GM03348 (cell line): Measurements from ENCODE around the gene TRIL.

Source experiments
- DNase-seq: peaks from one replicate; pipeline ENCODE4 v3.0.0; 2012; ENCODE audit warnings: low spot score

TRIL gene

DNA sequence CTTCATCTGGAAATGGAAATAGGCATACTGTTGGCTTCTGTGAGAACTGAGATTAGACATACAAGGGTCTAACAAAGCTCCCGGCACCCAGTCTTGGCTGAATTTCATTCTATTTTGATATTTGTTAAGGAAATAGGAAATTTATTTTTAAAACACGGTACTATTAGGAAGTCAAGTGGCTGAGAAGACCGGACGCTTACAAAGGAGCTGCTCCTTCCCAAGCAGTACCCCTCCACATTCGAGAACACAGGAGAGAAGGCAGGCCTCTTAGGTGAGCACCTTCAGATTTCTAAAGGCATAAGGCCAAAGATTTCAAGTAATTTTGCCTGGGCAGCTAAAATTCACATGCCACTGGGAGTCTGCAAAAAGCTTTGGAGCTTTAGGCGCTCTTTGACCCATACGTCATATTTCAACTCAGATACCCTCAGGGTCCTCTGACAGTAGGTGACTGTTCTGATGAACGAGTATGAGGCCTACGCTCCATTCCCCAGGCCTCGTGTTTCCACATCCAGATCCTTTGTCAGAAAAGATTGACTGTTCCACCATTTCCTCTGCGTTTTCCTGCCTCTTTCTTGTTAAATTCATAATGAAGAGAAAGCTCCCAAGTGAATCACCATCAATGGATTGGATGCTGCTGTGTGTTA, 17.3 kb downstream of the TRIL start:
- DNase-seq, result no peak

DNA sequence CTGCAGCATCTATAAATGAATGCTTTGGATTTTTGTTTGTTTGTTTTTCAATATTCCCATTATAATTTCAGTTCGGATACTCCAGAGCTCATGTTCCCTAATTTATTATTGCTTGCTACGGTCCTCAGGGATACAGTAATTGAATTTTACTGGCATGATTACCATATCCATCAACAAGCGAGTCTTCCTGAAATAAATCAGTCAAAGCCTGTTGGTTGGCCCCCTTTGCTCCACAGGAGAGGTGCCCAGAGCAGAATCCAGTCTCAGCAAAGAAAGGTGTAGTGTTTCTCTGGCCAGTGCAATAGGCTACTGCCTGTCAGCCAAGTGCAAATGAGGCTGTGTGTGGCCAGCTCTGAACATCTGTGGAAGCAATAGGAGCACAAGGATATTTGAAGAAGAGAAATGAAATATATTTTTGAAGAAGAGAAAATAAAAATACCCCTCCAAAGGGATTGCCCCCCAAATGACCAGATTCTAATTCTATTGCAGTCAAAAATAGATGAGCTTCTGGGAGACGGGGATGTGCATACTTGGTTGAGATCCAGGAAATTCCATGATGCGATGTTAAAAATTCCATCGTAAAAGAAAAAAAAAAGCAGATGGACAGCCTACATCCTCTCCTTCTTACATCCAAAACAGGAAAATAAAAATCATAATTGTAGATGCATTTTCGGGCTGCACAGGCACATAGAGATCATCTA, 18.1 kb downstream of the TRIL start:
- no peak for DNase-seq

GRCh38 chr7:28939367-28939766, 18.8 kb downstream of the TRIL start:
- no peak for DNase-seq

GRCh38 chr7:28937619-28938018, 20.5 kb downstream of the TRIL start:
- no peak for DNase-seq

GRCh38 chr7:28937103-28937502, 21.0 kb downstream of the TRIL start:
- no peak for DNase-seq

- no peak for DNase-seq
These were observed 24.2 kb downstream of the TRIL start for GRCh38 chr7:28933846-28934320.

- DNase-seq, result no peak
These were observed 26.6 kb downstream of the TRIL start for GRCh38 chr7:28931565-28931964.

DNA sequence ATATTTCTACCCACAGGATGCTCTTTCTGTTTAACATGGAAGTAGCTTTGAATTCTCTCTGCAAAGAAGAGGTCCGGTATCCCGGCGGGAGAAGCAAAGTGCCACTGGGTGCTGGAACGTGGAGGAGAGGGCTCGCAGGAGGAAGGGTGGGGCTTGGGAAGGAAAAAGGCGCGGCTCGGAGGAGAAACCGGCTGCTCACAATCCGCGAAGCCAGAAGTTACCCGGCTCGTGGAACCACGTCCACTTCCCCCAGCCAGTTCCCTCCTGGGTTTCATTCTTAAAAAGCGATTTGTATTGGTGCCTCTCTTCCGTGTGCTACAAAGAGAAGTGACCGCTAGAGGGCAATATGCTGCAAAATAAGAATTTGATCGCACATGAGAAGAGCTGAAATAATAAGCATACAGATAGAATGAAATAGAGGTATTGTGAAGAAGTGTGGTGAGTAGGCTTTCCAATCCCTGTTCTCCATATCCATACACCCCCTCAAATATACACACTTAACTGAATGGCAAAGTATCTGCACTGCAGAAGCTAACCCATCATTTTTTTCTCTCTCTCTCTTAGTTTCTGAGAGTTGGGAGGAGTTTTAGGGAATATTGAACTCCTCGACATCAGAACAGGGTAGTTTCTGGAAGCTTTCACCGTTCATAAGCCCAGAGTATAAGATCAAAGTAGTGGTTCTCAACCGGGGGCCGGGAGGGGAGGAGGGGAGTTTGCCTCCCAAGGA, 31.1 kb downstream of the TRIL start:
- DNase-seq, result peak; percentile 83

GRCh38 chr7:28922624-28923331, 35.4 kb downstream of the TRIL start:
- peak; percentile 50 for DNase-seq

GRCh38 chr7:28921822-28922221, 36.3 kb downstream of the TRIL start:
- DNase-seq, result peak; percentile 57

DNA sequence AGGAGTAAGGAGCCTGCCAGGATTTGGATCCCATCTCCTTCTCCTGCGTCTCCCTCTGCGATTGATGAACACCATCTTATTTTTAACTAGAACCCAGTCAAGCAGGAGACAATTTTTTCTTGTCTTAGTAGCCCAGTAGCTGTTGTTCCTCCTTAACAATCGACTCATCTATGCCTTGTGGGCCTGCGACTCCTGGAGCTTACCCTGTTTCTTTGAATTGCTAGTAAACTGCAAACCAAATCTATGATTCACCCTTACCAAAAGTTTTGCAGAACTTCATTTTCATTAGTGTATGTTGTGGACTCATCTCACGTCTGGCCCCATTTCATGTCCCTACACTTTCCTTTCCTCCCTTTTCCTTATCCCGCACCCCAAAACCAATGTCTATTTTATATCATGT, 37.7 kb downstream of the TRIL start:
- no peak for DNase-seq

- no peak for DNase-seq
These were observed 38.6 kb downstream of the TRIL start for GRCh38 chr7:28919510-28919909.

GRCh38 chr7:28908775-28909174, 49.4 kb downstream of the TRIL start:
- DNase-seq, result no peak

DNA sequence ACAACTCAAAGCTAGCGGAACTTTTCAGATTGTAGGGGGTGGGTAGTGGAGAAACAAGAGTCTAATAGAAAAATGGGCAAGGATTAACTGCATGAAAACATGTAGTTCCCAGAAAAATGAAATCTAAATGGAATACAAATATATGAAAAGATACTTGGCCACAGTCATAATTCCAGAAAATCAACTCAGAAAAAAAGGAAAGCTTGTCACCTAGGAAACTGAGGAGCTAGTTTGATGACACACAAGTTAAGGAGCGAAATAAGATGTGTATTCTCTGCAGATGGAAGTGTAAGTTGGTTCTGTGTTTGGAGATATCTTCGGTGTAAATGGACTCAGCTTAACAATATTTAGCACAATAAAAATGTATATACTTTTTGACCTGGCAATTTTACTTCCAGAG, 52.7 kb downstream of the TRIL start:
- DNase-seq, result no peak

GRCh38 chr7:28904578-28905048, 53.5 kb downstream of the TRIL start:
- peak; percentile 15 for DNase-seq

DNA sequence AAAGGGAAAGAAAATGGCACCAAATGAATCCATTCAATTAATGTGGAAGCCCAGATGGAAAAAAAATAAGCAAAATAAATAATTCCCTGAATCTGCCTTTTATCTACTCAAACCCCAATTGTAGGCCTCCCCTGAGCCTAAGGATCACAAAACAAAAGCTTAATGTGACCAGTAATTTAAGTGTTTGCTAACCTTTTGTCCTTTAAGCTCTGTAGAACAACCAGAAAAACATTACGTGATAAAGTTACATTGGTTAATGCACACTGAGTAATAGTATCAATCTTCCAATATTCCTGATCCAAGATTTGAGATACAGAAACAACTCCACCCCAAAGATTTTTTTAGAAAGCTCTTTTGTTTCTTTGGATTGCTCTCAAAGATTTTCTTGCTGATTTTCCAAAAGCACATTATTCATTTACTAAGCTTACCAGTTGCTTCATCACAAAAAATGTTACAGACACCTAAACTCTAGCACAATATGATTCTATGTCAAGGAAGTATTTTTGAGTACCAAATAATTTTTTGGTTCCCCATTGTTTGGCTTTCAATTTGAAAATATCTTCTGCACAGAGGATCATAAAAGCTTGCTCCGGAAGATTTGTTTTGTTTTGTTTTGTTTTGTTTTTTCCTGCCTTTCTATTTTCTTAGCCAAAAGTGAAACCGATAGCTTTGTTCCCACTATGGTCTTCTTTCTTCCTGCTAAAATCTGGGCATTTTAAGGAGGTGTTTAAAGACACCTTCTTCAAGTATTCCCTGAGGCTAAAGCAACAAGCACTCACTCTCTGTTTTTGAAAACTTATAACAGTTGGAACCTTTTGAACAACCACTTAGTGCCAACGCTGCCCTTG, 54.2 kb downstream of the TRIL start:
- no peak for DNase-seq
